HG02943 (cell line): ENCODE data around the gene SPINK13.
"Not testable (repeated sequence)": the region's sequence is repeated elsewhere in the genome, so short reads cannot be mapped to it uniquely, and the experiment has no call there.

Experiments
- ATAC-seq: cut with Tn5 transposase; IDR thresholded peaks from one replicate; pipeline ENCODE4 v1.9.1; 2021; ENCODE audit warnings: mild to moderate bottlenecking, low read depth, moderate library complexity; ENCODE audit not compliant: unreplicated experiment

Gene SPINK13

GRCh38 chr5:148268566-148268965 lies at the start of gene SPINK13:
TSS of gene SPINK13 (plus strand) at chr5:148268794. CDS start at chr5:148270073, 1,279 bp downstream.
- no peak for ATAC-seq

GRCh38 chr5:148221508-148221907 lies 47.1 kb upstream of the SPINK13 start:
- ATAC-seq, result no peak

- no peak for ATAC-seq
Measured at GRCh38 chr5:148224117-148224742, 44.4 kb upstream of the SPINK13 start.

- no peak for ATAC-seq
Measured at GRCh38 chr5:148228392-148228984, 40.1 kb upstream of the SPINK13 start.

GRCh38 chr5:148229840-148230239 lies 38.8 kb upstream of the SPINK13 start:
- no peak for ATAC-seq

- ATAC-seq, result no peak
Measured at GRCh38 chr5:148230240-148230639, 38.4 kb upstream of the SPINK13 start.

- ATAC-seq, result no peak
Measured at GRCh38 chr5:148237785-148238417, 30.7 kb upstream of the SPINK13 start.

- no peak for ATAC-seq
Measured at GRCh38 chr5:148238418-148238794, 30.2 kb upstream of the SPINK13 start, which contains the start of gene MARCOL. TSS of gene MARCOL (plus strand) at chr5:148238525. CDS start at chr5:148238598, 73 bp downstream.

GRCh38 chr5:148248894-148249293 lies 19.7 kb upstream of the SPINK13 start:
- ATAC-seq, result no peak

GRCh38 chr5:148255456-148255855 lies 13.1 kb upstream of the SPINK13 start:
- ATAC-seq, result no peak

- ATAC-seq, result no peak
Measured at GRCh38 chr5:148259288-148259687, 9.3 kb upstream of the SPINK13 start.

- no peak for ATAC-seq
Measured at GRCh38 chr5:148261221-148261620, 7.4 kb upstream of the SPINK13 start.

- ATAC-seq, result no peak
Measured at GRCh38 chr5:148267962-148268361, 632 bp upstream of the SPINK13 start.

- ATAC-seq, result not testable (repeated sequence)
Measured at GRCh38 chr5:148275129-148275528, 6.5 kb downstream of the SPINK13 start.

GRCh38 chr5:148280893-148281292 lies 12.3 kb downstream of the SPINK13 start:
- not testable (repeated sequence) for ATAC-seq

- ATAC-seq, result not testable (repeated sequence)
Measured at GRCh38 chr5:148281336-148281735, 12.7 kb downstream of the SPINK13 start.

GRCh38 chr5:148290271-148291195 lies 21.9 kb downstream of the SPINK13 start:
- no peak for ATAC-seq

- no peak for ATAC-seq
Measured at GRCh38 chr5:148297731-148298130, 29.1 kb downstream of the SPINK13 start.

GRCh38 chr5:148306446-148306845 lies 37.9 kb downstream of the SPINK13 start:
- ATAC-seq, result no peak

- no peak for ATAC-seq
Measured at GRCh38 chr5:148309019-148309418, 40.4 kb downstream of the SPINK13 start.

- no peak for ATAC-seq
Measured at GRCh38 chr5:148309746-148310145, 41.2 kb downstream of the SPINK13 start.
